22Rv1 (cell line): ENCODE measurements around the gene VPS37B.

Source experiments
- H3K27ac ChIP-seq: fragments of 450-650 bp; 2 replicates; pipeline ENCODE4 v1.5.1; 2017
- ZFX ChIP-seq: fragments of 450-650 bp; IDR thresholded peaks from 2 replicates; pipeline ENCODE4 v1.6.1; 2017; ENCODE audit warnings: antibody characterized with exemption, borderline replicate concordance
- TF ChIP-seq, protein P1 (sequence below): fragments of 450-650 bp; IDR thresholded peaks from 2 replicates; pipeline ENCODE4 v1.5.1; 2017; ENCODE audit warnings: mild to moderate bottlenecking

VPS37B gene

DNA sequence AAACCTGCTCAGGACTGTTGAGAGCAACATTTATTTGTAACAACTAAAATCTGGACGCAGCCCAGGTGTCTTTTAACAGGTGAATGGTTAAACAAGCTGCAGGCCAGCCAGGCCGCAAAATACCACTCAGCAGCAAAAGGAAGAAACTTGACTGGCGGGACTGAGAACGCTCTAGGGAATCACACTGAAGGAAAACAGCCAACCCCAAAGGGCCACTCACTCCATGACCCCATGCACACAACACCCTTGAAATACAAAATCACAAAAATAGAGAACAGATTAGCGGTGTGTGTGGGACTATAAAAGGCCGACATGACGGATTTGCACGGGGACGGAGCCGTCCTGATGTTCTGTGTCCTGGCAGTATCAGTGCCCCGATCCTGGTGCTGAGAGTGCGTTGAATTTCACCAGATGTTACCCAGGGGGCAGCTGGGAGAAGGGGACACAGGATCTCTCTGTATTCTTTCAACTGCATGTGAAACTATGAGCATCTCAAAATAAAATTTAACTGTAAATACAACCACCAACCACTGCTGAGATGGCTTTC lies 23.0 kb downstream of the VPS37B start:
- peak overlapping the region; percentile 79 for H3K27ac ChIP-seq
- no peak for TF ChIP-seq ZFX
- TF ChIP-seq, protein P1, sequence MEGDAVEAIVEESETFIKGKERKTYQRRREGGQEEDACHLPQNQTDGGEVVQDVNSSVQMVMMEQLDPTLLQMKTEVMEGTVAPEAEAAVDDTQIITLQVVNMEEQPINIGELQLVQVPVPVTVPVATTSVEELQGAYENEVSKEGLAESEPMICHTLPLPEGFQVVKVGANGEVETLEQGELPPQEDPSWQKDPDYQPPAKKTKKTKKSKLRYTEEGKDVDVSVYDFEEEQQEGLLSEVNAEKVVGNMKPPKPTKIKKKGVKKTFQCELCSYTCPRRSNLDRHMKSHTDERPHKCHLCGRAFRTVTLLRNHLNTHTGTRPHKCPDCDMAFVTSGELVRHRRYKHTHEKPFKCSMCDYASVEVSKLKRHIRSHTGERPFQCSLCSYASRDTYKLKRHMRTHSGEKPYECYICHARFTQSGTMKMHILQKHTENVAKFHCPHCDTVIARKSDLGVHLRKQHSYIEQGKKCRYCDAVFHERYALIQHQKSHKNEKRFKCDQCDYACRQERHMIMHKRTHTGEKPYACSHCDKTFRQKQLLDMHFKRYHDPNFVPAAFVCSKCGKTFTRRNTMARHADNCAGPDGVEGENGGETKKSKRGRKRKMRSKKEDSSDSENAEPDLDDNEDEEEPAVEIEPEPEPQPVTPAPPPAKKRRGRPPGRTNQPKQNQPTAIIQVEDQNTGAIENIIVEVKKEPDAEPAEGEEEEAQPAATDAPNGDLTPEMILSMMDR, result no peak

DNA sequence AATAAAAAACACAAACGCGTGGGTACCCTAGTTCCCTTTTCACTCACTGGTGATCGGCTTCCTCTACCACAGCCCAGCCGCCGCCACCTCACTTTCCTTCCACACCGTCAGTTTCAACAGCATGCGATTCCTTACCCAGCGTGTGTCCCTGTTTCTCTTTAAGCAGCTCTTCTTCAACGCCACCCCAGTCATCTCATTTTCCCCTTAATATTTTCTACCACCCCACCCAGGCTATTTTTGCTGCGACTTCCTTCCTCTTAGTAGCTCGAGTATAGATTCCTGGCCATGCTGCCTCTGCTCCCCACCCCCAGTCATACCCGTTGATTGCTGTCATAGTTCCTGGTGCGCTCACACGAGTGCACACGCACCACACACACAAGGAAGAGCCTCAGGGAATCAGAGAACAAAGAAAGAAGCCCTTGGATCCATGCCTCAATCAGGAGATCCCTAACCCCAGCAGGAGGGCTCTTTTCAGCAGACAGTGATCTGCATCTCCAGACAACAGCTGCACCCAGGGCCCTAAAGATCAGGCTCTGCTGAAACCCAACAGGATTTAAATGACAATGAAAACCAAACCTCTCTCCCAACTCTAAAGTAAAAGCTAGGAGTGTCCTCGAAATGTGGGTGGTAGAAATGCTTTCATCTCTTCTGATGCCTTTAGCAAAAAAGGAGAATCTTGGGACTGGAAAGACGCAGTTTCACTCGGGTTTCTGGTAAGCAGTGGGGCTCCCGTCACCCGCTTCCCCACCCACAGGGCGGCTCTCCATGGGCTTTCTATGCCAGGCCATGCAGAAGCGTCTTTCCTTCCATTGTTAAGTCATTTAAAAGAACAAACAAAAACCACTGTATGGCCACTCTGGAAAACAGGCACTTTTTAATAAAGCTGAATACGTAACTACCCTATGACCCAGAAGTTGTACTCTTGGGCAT lies 23.8 kb downstream of the VPS37B start:
- H3K27ac ChIP-seq, result peak overlapping the region; percentile 79
- no peak for TF ChIP-seq ZFX
- TF ChIP-seq, protein P1, result no peak

DNA sequence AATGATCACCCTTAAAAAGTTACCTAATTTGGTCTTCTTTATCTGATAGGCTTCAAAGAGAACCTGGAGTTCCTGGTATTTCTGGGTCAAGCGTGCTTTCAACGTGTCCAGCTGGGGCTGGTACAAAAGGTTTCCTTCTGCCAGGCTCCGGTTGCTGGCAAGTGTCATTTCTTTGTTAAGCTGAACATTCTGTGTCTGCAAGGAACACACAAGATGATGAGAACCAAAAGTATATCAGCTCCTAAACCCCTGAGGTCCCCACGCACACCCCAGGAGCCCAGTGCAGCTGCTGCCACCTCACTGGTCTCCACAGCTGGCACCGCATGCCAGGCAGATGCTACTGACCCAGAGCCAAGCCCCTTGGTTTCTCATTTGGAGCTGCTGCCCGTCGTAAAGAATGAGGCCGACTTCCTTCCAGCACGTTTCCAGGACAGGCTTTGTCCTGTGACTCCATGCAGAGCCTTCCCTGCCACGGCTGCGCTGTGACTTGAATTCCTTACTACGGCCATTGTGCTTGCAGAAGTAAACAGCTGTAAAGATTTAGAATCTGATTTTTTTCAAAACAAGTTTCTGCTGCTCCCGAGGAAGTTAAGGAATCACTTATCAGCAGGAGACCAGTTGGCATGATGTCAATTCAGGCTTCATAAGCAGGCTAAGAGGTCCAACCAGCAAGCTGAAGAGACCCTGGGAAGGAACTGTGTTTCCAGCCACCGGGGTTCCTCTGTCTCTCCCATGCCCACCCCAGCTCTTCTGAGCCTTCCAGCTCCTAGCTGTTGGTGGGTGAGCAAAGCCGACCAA lies 24.9 kb downstream of the VPS37B start:
- peak overlapping the region; percentile 79 for H3K27ac ChIP-seq
- TF ChIP-seq, protein P1, result no peak
- TF ChIP-seq ZFX, result no peak

DNA sequence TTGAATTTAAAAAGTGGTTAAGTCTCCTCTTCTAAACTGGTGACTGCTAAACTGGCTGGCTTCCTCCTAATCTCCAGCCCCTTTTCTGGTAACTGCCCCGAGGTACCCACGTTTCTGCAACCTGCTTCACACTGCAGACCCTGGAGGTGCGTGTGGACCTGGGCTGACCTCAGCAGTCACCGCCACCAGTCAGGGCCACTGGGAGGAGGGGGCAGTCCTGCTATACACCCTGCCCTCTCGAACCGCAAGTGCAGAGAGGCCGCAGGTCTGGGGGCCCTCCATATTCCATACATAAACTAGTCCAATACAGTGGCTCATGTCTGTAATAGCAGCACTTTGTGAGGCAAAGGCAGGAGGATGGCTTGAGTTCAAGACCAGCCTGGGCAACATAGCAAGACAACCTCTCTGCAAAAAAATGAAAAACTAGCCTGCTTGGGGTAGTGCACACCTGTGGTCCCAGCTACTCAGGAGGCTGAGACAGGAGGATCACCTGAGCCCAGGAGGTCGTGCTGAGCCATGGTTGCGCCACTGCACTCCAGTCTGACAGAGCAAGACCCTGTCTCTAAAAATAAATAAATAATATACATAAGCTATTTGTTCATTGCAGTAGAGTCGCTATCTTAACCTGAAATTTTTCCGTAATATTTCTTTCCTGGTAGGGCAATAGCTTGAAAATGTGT lies 25.6 kb downstream of the VPS37B start:
- TF ChIP-seq ZFX, result no peak
- TF ChIP-seq, protein P1, result no peak
- peak overlapping the region; percentile 79 for H3K27ac ChIP-seq

DNA sequence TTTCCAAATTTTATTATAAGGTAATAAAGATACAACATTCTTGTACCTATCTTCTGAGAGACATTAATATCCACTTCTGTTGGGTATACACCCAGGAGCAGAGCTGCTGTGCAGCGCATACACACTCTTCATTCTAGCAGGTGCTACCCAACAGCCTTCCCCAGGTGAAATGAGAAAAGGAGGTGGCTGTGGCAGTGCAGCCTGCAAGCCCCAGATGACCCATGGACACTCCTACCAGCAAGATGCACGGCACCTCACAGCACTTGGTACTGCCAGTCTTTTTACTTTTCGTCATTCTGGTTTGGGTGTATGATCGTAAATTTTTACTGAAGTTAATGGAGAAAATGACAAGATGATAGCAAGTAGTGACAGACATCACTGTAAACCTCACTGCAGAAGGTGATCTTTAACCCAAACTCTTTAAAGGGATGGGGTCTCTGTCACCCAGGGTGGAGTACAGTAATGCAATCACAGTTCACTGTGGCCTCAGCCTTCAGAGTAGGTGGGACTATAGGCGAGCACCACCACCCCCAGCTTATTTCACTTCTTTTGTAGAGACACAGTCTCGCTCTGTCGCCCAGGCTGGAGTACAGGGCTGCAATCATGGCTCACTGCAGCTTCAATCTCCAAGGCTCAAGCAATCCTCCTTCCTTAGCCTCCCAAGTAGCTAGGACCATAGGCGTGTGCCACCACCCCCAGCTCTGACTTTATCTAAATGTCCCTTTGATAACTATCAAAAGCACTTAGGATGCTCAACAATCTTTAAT lies 26.5 kb downstream of the VPS37B start:
- no peak overlapping the region; the same call in 1 of the 2 replicates for H3K27ac ChIP-seq

More for the DNA sequence above, 26.5 kb downstream of the VPS37B start:
- no peak for TF ChIP-seq ZFX
- TF ChIP-seq, protein P1, result no peak
